Measurements from ENCODE around the gene PNPLA2. TPM values are rescaled to one million over a fixed set of nuclear protein-coding genes. Genes with fewer than 3 reads are reported as not detected.
A peak's percentile ranks its signal among the peaks of the same experiment; 100 is the strongest.

PNPLA2 gene
- total and polyA plus RNA-seq, 10 of the 15 experiments (the other 5 are each of a cell fraction or from before 2014, with no cell fraction given) = 0.19 to 34.0 (median 8.1) TPM

DNA sequence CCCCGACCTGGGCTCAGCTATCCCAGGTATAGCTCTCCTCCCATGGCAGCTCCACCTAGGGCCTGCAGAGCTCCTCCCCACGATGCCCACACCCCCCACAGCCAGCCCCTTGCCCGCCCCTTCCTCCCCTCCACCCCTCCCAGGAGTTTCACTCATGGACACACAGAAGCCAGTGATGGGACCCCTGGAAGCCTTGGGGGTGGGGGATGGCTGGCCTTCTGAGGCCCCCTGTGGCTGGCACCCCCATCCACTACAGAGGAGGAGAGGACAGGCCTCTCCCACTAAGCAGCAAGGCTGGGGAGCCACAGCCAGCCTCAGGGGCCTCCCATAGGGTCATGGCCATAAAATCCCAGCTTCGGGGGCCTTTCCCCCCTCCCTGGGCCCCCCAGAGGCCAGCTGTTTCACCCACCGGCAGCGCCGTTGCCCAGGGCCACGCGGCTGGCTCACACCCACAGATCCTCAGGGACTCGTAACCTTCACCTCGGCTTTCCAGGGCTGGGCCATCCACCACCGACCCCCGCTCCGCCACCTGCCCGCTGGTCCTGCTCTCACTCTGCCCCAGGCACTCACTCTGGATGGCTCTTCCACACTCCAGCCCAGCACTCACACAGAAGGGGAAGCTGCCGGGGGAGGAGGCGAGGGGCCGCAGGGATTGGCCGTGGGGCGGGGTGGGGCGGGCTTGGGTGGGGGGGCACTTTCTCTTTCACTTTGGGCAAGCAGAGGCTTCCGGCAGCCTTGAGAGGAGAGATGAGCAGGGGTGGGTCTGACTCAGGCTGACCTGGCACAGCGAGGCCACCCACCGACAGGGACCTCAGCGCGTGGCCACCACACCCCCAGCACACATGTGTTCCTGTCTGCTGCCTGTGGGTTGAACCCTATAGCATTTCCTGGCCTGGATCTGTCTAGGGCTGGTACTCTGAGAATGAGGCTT is 22.8 kb upstream of the PNPLA2 start (continued):
- TF ChIP-seq EGR1 (IDR thresholded peaks at IDR 0.05; ENCODE audit: borderline replicate concordance in 1 of 2, low read depth in 2 of 2, low read length in 2 of 2) (0 out of 3 replicates have a peak, but pooled peaks of 1 of the 2 experiments have one; percentile 4), HDAC6 (IDR thresholded peaks at IDR 0.05; ENCODE audit: unreplicated experiment) (no peak), IKZF2 (IDR thresholded peaks at IDR 0.05) (peak; percentile 25 to 40; a peak in 1 of 4 replicates), RELA (IDR thresholded peaks at IDR 0.05; ENCODE audit: borderline replicate concordance, partially characterized antibody) (peak; percentile 11), TCF7 (IDR thresholded peaks at IDR 0.05; ENCODE audit: borderline replicate concordance) (no peak), POLR2AphosphoS5 (IDR thresholded peaks at IDR 0.05; ENCODE audit: low read length) (peak; percentile 53; the same call in 1 of the 2 replicates), POLR2A (IDR thresholded peaks at IDR 0.05; ENCODE audit: low read depth, low read length) (peak; percentile 77), NRF1 (conservative IDR thresholded peaks at IDR 0.05; ENCODE audit: low read depth, low read length) (no peak), SIX5 (IDR thresholded peaks at IDR 0.05; ENCODE audit: low read depth, low read length, severe bottlenecking) (no peak), ZNF207 (IDR thresholded peaks at IDR 0.05; ENCODE audit: borderline replicate concordance) (no peak), PAX5 (IDR thresholded peaks at IDR 0.05; ENCODE audit: borderline replicate concordance, low read depth, low read length) (no peak), TCF3 (IDR thresholded peaks at IDR 0.05; ENCODE audit: borderline replicate concordance, insufficient read depth, low read depth, low read length) (0 out of 2 replicates have a peak, but pooled peaks have one; percentile 22), NFYA (IDR thresholded peaks at IDR 0.05; ENCODE audit: borderline replicate concordance, low read depth, low read length) (no peak), KDM1A (IDR thresholded peaks at IDR 0.05; ENCODE audit: borderline replicate concordance) (no peak), BRCA1 (IDR thresholded peaks at IDR 0.05; ENCODE audit: low read depth, low read length) (no peak)
- TF ChIP-seq, protein P1, sequence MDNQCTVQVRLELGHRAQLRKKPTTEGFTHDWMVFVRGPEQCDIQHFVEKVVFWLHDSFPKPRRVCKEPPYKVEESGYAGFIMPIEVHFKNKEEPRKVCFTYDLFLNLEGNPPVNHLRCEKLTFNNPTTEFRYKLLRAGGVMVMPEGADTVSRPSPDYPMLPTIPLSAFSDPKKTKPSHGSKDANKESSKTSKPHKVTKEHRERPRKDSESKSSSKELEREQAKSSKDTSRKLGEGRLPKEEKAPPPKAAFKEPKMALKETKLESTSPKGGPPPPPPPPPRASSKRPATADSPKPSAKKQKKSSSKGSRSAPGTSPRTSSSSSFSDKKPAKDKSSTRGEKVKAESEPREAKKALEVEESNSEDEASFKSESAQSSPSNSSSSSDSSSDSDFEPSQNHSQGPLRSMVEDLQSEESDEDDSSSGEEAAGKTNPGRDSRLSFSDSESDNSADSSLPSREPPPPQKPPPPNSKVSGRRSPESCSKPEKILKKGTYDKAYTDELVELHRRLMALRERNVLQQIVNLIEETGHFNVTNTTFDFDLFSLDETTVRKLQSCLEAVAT (IDR thresholded peaks at IDR 0.05) = no peak
- TF ChIP-seq, protein P2, sequence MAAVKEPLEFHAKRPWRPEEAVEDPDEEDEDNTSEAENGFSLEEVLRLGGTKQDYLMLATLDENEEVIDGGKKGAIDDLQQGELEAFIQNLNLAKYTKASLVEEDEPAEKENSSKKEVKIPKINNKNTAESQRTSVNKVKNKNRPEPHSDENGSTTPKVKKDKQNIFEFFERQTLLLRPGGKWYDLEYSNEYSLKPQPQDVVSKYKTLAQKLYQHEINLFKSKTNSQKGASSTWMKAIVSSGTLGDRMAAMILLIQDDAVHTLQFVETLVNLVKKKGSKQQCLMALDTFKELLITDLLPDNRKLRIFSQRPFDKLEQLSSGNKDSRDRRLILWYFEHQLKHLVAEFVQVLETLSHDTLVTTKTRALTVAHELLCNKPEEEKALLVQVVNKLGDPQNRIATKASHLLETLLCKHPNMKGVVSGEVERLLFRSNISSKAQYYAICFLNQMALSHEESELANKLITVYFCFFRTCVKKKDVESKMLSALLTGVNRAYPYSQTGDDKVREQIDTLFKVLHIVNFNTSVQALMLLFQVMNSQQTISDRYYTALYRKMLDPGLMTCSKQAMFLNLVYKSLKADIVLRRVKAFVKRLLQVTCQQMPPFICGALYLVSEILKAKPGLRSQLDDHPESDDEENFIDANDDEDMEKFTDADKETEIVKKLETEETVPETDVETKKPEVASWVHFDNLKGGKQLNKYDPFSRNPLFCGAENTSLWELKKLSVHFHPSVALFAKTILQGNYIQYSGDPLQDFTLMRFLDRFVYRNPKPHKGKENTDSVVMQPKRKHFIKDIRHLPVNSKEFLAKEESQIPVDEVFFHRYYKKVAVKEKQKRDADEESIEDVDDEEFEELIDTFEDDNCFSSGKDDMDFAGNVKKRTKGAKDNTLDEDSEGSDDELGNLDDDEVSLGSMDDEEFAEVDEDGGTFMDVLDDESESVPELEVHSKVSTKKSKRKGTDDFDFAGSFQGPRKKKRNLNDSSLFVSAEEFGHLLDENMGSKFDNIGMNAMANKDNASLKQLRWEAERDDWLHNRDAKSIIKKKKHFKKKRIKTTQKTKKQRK (IDR thresholded peaks at IDR 0.05; ENCODE audit: low read depth, low read length) = no peak
- TF ChIP-seq, protein P3, sequence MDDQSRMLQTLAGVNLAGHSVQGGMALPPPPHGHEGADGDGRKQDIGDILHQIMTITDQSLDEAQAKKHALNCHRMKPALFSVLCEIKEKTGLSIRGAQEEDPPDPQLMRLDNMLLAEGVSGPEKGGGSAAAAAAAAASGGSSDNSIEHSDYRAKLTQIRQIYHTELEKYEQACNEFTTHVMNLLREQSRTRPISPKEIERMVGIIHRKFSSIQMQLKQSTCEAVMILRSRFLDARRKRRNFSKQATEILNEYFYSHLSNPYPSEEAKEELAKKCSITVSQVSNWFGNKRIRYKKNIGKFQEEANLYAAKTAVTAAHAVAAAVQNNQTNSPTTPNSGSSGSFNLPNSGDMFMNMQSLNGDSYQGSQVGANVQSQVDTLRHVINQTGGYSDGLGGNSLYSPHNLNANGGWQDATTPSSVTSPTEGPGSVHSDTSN (IDR thresholded peaks at IDR 0.05; ENCODE audit: insufficient replicate concordance, low read depth, low read length) = no peak
- TF ChIP-seq, protein P4, sequence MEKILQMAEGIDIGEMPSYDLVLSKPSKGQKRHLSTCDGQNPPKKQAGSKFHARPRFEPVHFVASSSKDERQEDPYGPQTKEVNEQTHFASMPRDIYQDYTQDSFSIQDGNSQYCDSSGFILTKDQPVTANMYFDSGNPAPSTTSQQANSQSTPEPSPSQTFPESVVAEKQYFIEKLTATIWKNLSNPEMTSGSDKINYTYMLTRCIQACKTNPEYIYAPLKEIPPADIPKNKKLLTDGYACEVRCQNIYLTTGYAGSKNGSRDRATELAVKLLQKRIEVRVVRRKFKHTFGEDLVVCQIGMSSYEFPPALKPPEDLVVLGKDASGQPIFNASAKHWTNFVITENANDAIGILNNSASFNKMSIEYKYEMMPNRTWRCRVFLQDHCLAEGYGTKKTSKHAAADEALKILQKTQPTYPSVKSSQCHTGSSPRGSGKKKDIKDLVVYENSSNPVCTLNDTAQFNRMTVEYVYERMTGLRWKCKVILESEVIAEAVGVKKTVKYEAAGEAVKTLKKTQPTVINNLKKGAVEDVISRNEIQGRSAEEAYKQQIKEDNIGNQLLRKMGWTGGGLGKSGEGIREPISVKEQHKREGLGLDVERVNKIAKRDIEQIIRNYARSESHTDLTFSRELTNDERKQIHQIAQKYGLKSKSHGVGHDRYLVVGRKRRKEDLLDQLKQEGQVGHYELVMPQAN (conservative IDR thresholded peaks at IDR 0.05) = peak; percentile 13; the same call in 1 of the 2 replicates
- TF ChIP-seq, protein P5, sequence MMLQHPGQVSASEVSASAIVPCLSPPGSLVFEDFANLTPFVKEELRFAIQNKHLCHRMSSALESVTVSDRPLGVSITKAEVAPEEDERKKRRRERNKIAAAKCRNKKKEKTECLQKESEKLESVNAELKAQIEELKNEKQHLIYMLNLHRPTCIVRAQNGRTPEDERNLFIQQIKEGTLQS (IDR thresholded peaks at IDR 0.05; ENCODE audit: borderline replicate concordance, extremely low read depth, low read depth, low read length) = no peak

Data from GM12878 (cell line).